Right lobe of liver (tissue), 6 donors: ENCODE results near the gene CDK4. TPM values are rescaled to one million over a fixed set of nuclear protein-coding genes. Genes with fewer than 3 reads are reported as not detected.

Experiments used
- ATAC-seq, 4 donors: fragments of 200-7000 bp; cut with Tn5 transposase; one replicate each; pipeline ENCODE4 v1.9.1; 2020; ENCODE audit warnings: mild to moderate bottlenecking in 4 of 4, moderate library complexity in 4 of 4
- DNase-seq, 3 donors: peaks; one replicate each; pipeline ENCODE4 v3.0.0-alpha.2; 2020
- H3K27ac ChIP-seq, 3 donors: fragments of 200-600 bp; one replicate each; pipeline ENCODE4 v1.8.0; 2022
- H3K27me3 ChIP-seq, 2 donors: fragments of 200-600 bp; one replicate each; pipeline ENCODE4 v1.8.0; 2022
- H3K36me3 ChIP-seq, 4 donors: fragments of 200-600 bp; sonication (generic) in 1 of 4; one replicate each; pipeline versions ENCODE4 v1.5.1 to v1.8.0; 2017 to 2022; ENCODE audit warnings: control low read depth in 1 of 4
- H3K4me1 ChIP-seq, 4 donors: fragments of 200-600 bp; sonication (generic) in 1 of 4; one replicate each; pipeline versions ENCODE4 v1.5.1 to v1.8.0; 2017 to 2022; ENCODE audit warnings: control low read depth in 1 of 4
- H3K4me3 ChIP-seq, 3 donors: fragments of 200-600 bp; one replicate each; pipeline ENCODE4 v1.8.0; 2022
- H3K9me3 ChIP-seq, 4 donors: fragments of 200-600 bp; sonication (generic) in 1 of 4; one replicate each; pipeline versions ENCODE4 v1.5.1 to v1.8.0; 2017 to 2022; ENCODE audit warnings: control low read depth in 1 of 4
- CTCF ChIP-seq, 4 donors: fragments of 200-600 bp in 3 of 4; fragments of 450-650 bp in 1 of 4; IDR thresholded peaks; one replicate each; pipeline versions ENCODE4 v1.5.1 to v1.8.0; 2016 to 2022; ENCODE audit warnings: antibody characterized with exemption in 4 of 4, mild to moderate bottlenecking in 2 of 4
- POLR2A ChIP-seq: fragments of 450-650 bp; IDR thresholded peaks from one replicate; pipeline ENCODE4 v1.6.1; 2017; ENCODE audit warnings: antibody characterized with exemption, mild to moderate bottlenecking
- WGBS: methylation state at CpG from one replicate; pipeline ENCODE4 v1.1.6; 2018; ENCODE audit warnings: low coverage, low lambda C conversion rate; ENCODE audit not compliant: insufficient coverage; ENCODE audit errors: missing lambda C conversion rate; 5-methylcytosine and 5-hydroxymethylcytosine counted together
- intact Hi-C, 2 donors: fragments of 100-400 bp; cut with DNase I; formaldehyde crosslinking; loops; one replicate each; pipeline versions ENCODE4 v1.11.2 to v1.14.1; 2022
- microRNA-seq, 2 donors: library from miRNA; unstranded; fragments of <30 nt; microRNA quantifications; one replicate each; pipeline ENCODE4, GENCODE V29; 2019 to 2020
- total RNA-seq, 6 experiments: library from RNA; depleted of rRNA in 2 of 6; stranded (reverse); fragments of >200 nt in 2 of 6; fragmentation: NEBNext Ultra II Directional in 3 of 6; extraction: Animal tissue kit (Norgen Biotek cat#: 25700) in 3 of 6; gene quantifications; one replicate each; pipeline versions ENCODE4 v1.1.0 to v1.2.4, GENCODE V29; 2016 to 2023
- donor health status: DM: no; HTN: yes; CAD: no.
- donor health status: DM: no; HTN: no; CAD: no.
- donor health status: DM: no; HTN: no; CAD: no.
- donor health status: DM: no; HTN: yes; CAD: no.
- donor health status: DM: no; HTN: yes; CAD: no.

CDK4 gene
- total RNA-seq, 6 experiments from 2014 or later, result 23.3 to 47.3 (median 31.8) TPM

GRCh38 chr12:57708296-57708695 lies 43.8 kb downstream of the CDK4 start:
- no peaks in the 10 kb centered on the region for H3K9me3 ChIP-seq
- no peak overlapping the region for H3K4me3 ChIP-seq
- 89% methylated on average over 2 of the region's 2 CpGs for WGBS
- intact Hi-C loops, result no loop called here
- peaks cover 0 to 50% (median 0%) of the 10 kb centered on the region in 4 donors for H3K36me3 ChIP-seq
- TF ChIP-seq CTCF (IDR thresholded peaks at IDR 0.05), result no peak
- TF ChIP-seq POLR2A, result no peak
- no peaks in the 10 kb centered on the region for H3K4me1 ChIP-seq
- H3K27me3 ChIP-seq, result no peaks in the 10 kb centered on the region
- no peak overlapping the region for H3K27ac ChIP-seq
- no peak for ATAC-seq
- no peak for DNase-seq

- H3K4me1 ChIP-seq, result no peaks in the 10 kb centered on the region
- no peak for DNase-seq
- intact Hi-C loops, result no loop called here
- no peaks in the 10 kb centered on the region for H3K27me3 ChIP-seq
- no peak overlapping the region for H3K27ac ChIP-seq
- TF ChIP-seq POLR2A, result no peak
- 92% methylated on average over 2 of the region's 3 CpGs for WGBS
- no peaks in the 10 kb centered on the region for H3K9me3 ChIP-seq
- no peak for ATAC-seq
- no peak overlapping the region for H3K4me3 ChIP-seq
- H3K36me3 ChIP-seq, result peaks cover 0 to 47% (median 0%) of the 10 kb centered on the region in 4 donors
Observed at GRCh38 chr12:57707250-57707649, 44.9 kb downstream of the CDK4 start.

GRCh38 chr12:57700317-57700716 lies 51.8 kb downstream of the CDK4 start:
- Histone ChIP-seq H3K27ac (no peak overlapping the region), H3K4me3 (no peak overlapping the region), H3K36me3 (peaks cover 0 to 36% (median 11%) of the 10 kb centered on the region in 4 donors), H3K27me3 (no peaks in the 10 kb centered on the region), H3K4me1 (peaks cover 0 to 6% (median 2%) of the 10 kb centered on the region in 4 donors), H3K9me3 (no peaks in the 10 kb centered on the region)
- TF ChIP-seq POLR2A, result no peak
- no peak for TF ChIP-seq CTCF (IDR thresholded peaks at IDR 0.05)
- ATAC-seq (no peak), DNase-seq (no peak)
- WGBS, result 100% methylated on average over 2 of the region's 2 CpGs
- intact Hi-C loops, result no loop called here

GRCh38 chr12:57698414-57698813 lies 53.7 kb downstream of the CDK4 start:
- intact Hi-C loops, result no loop called here
- Histone ChIP-seq H3K4me3 (no peak overlapping the region), H3K27me3 (no peaks in the 10 kb centered on the region), H3K9me3 (no peaks in the 10 kb centered on the region), H3K36me3 (peaks cover 0 to 22% (median 11%) of the 10 kb centered on the region in 4 donors), H3K27ac (no peak overlapping the region), H3K4me1 (peaks cover 0 to 16% (median 7%) of the 10 kb centered on the region in 4 donors)
- ATAC-seq (no peak), DNase-seq (no peak)
- TF ChIP-seq CTCF (IDR thresholded peaks at IDR 0.05), result no peak
- TF ChIP-seq POLR2A, result no peak
- WGBS, result 68% methylated on average over 3 of the region's 3 CpGs

Small RNAs within 50 kb of the gene (microRNA-seq; reads per million reads assigned to microRNA genes)
- 0 reads per million in 2 donors for gene MIR6759

Other genes with a start within 250 kb of the CDK4 start
- 10 to 100 TPM; 11.3 to 26.7 (median 18.7) TPM for gene DDIT3, start 231.8 kb downstream of the CDK4 start, total RNA-seq
- gene MBD6, start 229.5 kb downstream of the CDK4 start, total RNA-seq, result 10 to 100 TPM in 5 of 6 experiments, 1 to 10 TPM in 1; 7.4 to 61.1 (median 39.3) TPM
- 10 to 100 TPM; 28.4 to 80.0 (median 36.0) TPM for gene DCTN2, start 205.1 kb downstream of the CDK4 start, total RNA-seq
- gene KIF5A, start 202.3 kb downstream of the CDK4 start, total RNA-seq, result under 1 TPM in 1 of 6 experiments, not detected in 5; 0.02 TPM
- gene PIP4K2C, start 161.1 kb downstream of the CDK4 start, total RNA-seq, result 10 to 100 TPM; 11.3 to 27.6 (median 12.8) TPM
- gene DTX3, start 147.5 kb downstream of the CDK4 start, total RNA-seq, result 1 to 10 TPM in 5 of 6 experiments, under 1 TPM in 1; 0.86 to 2.7 (median 1.9) TPM
- 1 to 10 TPM in 5 of 6 experiments, under 1 TPM in 1; 0.92 to 2.0 (median 1.3) TPM for gene ARHGEF25, start 140.9 kb downstream of the CDK4 start, total RNA-seq
- 1 to 10 TPM in 3 of 6 experiments, under 1 TPM in 3; 0.44 to 3.6 (median 0.78) TPM for gene B4GALNT1, start 119.1 kb downstream of the CDK4 start, total RNA-seq
- gene OS9, start 58.2 kb downstream of the CDK4 start, total RNA-seq, result 100 to 1,000 TPM; 179 to 245 (median 210) TPM
- gene AGAP2, start 13.6 kb downstream of the CDK4 start, total RNA-seq, result under 1 TPM; 0.26 to 0.87 (median 0.57) TPM
- gene TSPAN31, start 7.3 kb downstream of the CDK4 start, total RNA-seq, result 10 to 100 TPM; 15.1 to 34.4 (median 20.6) TPM
- gene MARCHF9, start 2.8 kb upstream of the CDK4 start, total RNA-seq, result 1 to 10 TPM; 2.1 to 3.9 (median 3.3) TPM
- gene CYP27B1, start 14.8 kb upstream of the CDK4 start, total RNA-seq, result 1 to 10 TPM in 3 of 6 experiments, under 1 TPM in 3; 0.25 to 1.4 (median 0.81) TPM
- gene METTL1, start 19.8 kb upstream of the CDK4 start, total RNA-seq, result 10 to 100 TPM in 5 of 6 experiments, 1 to 10 TPM in 1; 9.7 to 13.6 (median 10.3) TPM
- gene EEF1AKMT3, start 20.3 kb upstream of the CDK4 start, total RNA-seq, result 1 to 10 TPM; 3.2 to 5.5 (median 3.7) TPM
- gene TSFM, start 30.5 kb upstream of the CDK4 start, total RNA-seq, result 10 to 100 TPM; 25.6 to 40.2 (median 30.9) TPM
- gene AVIL, start 66.4 kb upstream of the CDK4 start, total RNA-seq, result 1 to 10 TPM; 1.5 to 6.3 (median 5.0) TPM
- gene CTDSP2, start 94.4 kb upstream of the CDK4 start, total RNA-seq, result 10 to 100 TPM; 39.3 to 84.2 (median 64.7) TPM
- gene ATP23, start 189.3 kb upstream of the CDK4 start, total RNA-seq, result 1 to 10 TPM; 2.2 to 7.9 (median 3.5) TPM